ENCODE results near the gene VMP1. TPM values are rescaled to one million over a fixed set of nuclear protein-coding genes. Genes with fewer than 3 reads are reported as not detected.

The VMP1 gene
- total and polyA plus RNA-seq, 4 experiments from 2014 or later = 52.9 to 113 (median 93.5) TPM

DNA sequence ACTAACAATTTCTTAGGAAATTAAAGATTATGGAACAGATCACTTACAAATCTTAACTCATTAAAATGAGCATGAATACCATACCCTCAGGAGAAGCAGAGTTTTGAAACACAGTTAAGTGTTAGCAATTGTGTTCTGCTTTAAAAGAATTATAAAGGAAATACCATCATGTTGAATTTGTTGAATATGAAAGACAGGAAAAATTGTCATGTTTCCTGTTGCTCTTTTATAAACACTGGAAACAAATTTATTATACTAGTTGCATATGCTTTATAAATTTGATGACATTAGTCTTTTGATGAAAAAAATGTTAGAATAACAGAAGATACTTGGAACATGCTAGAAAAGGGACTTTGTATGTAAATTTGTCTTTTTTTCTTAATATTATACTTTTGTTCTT is 59.7 kb downstream of the VMP1 start:
- DNase-seq = no peak
- no peak overlapping the region for H3K27ac Mint-ChIP-seq
- Histone ChIP-seq H3K27me3 (ENCODE audit: insufficient read depth, low read length) (no peaks in the 10 kb centered on the region), H3K9me3 (ENCODE audit: control insufficient read depth in 1 of 2, low read length in 2 of 2) (no peaks in the 10 kb centered on the region), H3K4me3 (ENCODE audit: low read length in 2 of 2) (no peak overlapping the region), H3K27ac (ENCODE audit: low read depth, low read length) (no peak overlapping the region), H3K36me3 (ENCODE audit: insufficient read depth, low read length) (no peaks in the 10 kb centered on the region), H3K4me1 (ENCODE audit: insufficient read depth, low read length) (peaks cover 9% of the 10 kb centered on the region)
- H3K9me3 Mint-ChIP-seq = no peaks in the 10 kb centered on the region
- no peaks in the 10 kb centered on the region for H3K27me3 Mint-ChIP-seq
- peaks cover 12 to 20% of the 10 kb centered on the region in 2 donors for H3K36me3 Mint-ChIP-seq
- intact Hi-C loops (cut with micrococcal nuclease) = no loop called here
- peaks cover under 1 to 5% (median 3%) of the 10 kb centered on the region in 4 donors for H3K4me1 Mint-ChIP-seq
- ChIA-PET CTCF (ENCODE audit: partially characterized antibody) (no interaction called here), POLR2A (ENCODE audit: partially characterized antibody) (no interaction called here)
- no peak overlapping the region for H3K4me3 Mint-ChIP-seq

- Histone ChIP-seq H3K36me3 (ENCODE audit: insufficient read depth, low read length) (peaks cover 6% of the 10 kb centered on the region), H3K27ac (ENCODE audit: low read depth, low read length) (no peak overlapping the region), H3K27me3 (ENCODE audit: insufficient read depth, low read length) (no peaks in the 10 kb centered on the region), H3K4me3 (ENCODE audit: low read length in 2 of 2) (no peak overlapping the region), H3K4me1 (ENCODE audit: insufficient read depth, low read length) (no peaks in the 10 kb centered on the region), H3K9me3 (ENCODE audit: control insufficient read depth in 1 of 2, low read length in 2 of 2) (no peaks in the 10 kb centered on the region)
- no peak overlapping the region for H3K27ac Mint-ChIP-seq
- no peaks in the 10 kb centered on the region for H3K4me1 Mint-ChIP-seq
- H3K36me3 Mint-ChIP-seq = peaks cover 20 to 34% of the 10 kb centered on the region in 2 donors
- intact Hi-C loops (cut with micrococcal nuclease) = no loop called here
- no peak for DNase-seq
- ChIA-PET POLR2A (ENCODE audit: partially characterized antibody) (interaction anchor here (1.2 kb wide), 1 partner anchor 58 kb away, joined by 4 read pairs; no protein-coding TSS in a partner anchor), CTCF (ENCODE audit: partially characterized antibody) (no interaction called here)
- H3K27me3 Mint-ChIP-seq = no peaks in the 10 kb centered on the region
- no peak overlapping the region for H3K4me3 Mint-ChIP-seq
- no peaks in the 10 kb centered on the region for H3K9me3 Mint-ChIP-seq
Observed at GRCh38 chr17:59769887-59770286, 62.4 kb downstream of the VMP1 start.

DNA sequence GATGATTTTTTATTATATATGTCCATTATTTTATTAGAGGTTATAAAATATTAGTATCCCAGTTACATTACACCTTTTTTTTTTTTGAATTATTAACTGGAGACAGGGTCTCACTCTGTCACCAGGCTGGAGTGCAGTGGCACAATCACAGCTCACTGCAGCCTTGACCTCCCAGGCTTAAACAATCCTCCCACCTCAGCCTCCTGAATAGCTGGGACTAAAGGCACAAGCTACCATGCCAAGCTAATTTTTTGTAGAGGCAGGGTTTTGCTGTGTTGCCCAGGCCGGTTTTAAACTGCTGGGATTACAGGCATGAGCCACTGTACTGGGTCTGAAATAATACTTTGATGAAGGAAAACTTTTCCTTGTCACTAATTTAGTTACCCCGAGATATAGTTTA is 63.6 kb downstream of the VMP1 start:
- POLR2A ChIA-PET (ENCODE audit: partially characterized antibody) = interaction anchor here (1.0 to 1.1 kb wide), 2 partner anchors 9 to 12 kb away, joined by 4 to 7 read pairs; no protein-coding TSS in a partner anchor
- intact Hi-C loops (cut with micrococcal nuclease) = no loop called here
- Mint-ChIP-seq H3K9me3 (no peaks in the 10 kb centered on the region), H3K4me1 (no peaks in the 10 kb centered on the region), H3K27me3 (no peaks in the 10 kb centered on the region), H3K4me3 (no peak overlapping the region), H3K36me3 (peaks cover 22 to 37% of the 10 kb centered on the region in 2 donors), H3K27ac (peak overlapping the region in 1 of 7 donors; percentile 43)
- Histone ChIP-seq H3K27me3 (ENCODE audit: insufficient read depth, low read length) (no peaks in the 10 kb centered on the region), H3K4me1 (ENCODE audit: insufficient read depth, low read length) (no peaks in the 10 kb centered on the region), H3K36me3 (ENCODE audit: insufficient read depth, low read length) (peaks cover 6% of the 10 kb centered on the region), H3K9me3 (ENCODE audit: control insufficient read depth in 1 of 2, low read length in 2 of 2) (no peaks in the 10 kb centered on the region), H3K4me3 (ENCODE audit: low read length in 2 of 2) (no peak overlapping the region), H3K27ac (ENCODE audit: low read depth, low read length) (no peak overlapping the region)
- CTCF ChIA-PET (ENCODE audit: partially characterized antibody) = interaction anchor here (2.0 kb wide), 1 partner anchor 17 kb away, joined by 14 read pairs; no protein-coding TSS in a partner anchor
- no peak for DNase-seq

- H3K27me3 Mint-ChIP-seq = no peaks in the 10 kb centered on the region
- peaks cover 11 to 20% (median 13%) of the 10 kb centered on the region in 4 donors for H3K4me1 Mint-ChIP-seq
- no peak overlapping the region for H3K4me3 Mint-ChIP-seq
- intact Hi-C loops (cut with micrococcal nuclease) = no loop called here
- Histone ChIP-seq H3K27ac (ENCODE audit: low read depth, low read length) (no peak overlapping the region), H3K36me3 (ENCODE audit: insufficient read depth, low read length) (peaks cover 6% of the 10 kb centered on the region), H3K4me1 (ENCODE audit: insufficient read depth, low read length) (peaks cover 12% of the 10 kb centered on the region), H3K4me3 (ENCODE audit: low read length in 2 of 2) (no peak overlapping the region), H3K27me3 (ENCODE audit: insufficient read depth, low read length) (no peaks in the 10 kb centered on the region), H3K9me3 (ENCODE audit: control insufficient read depth in 1 of 2, low read length in 2 of 2) (no peaks in the 10 kb centered on the region)
- ChIA-PET POLR2A (ENCODE audit: partially characterized antibody) (interaction anchor here (0.8 to 1.2 kb wide), 2 partner anchors 11 to 84 kb away, joined by 3 to 4 read pairs; no protein-coding TSS in a partner anchor), CTCF (ENCODE audit: partially characterized antibody) (interaction anchor here (1.0 to 1.2 kb wide), 2 partner anchors 11 to 63 kb away, joined by 3 read pairs; no protein-coding TSS in a partner anchor)
- H3K36me3 Mint-ChIP-seq = peaks cover 39 to 50% of the 10 kb centered on the region in 2 donors
- peak overlapping the region in 2 of 7 donors; percentile 41 to 65 for H3K27ac Mint-ChIP-seq
- peaks cover 0 to 6% (median 4%) of the 10 kb centered on the region in 8 donors for H3K9me3 Mint-ChIP-seq
- DNase-seq = no peak
Observed at GRCh38 chr17:59775786-59776350, 68.4 kb downstream of the VMP1 start.

DNA sequence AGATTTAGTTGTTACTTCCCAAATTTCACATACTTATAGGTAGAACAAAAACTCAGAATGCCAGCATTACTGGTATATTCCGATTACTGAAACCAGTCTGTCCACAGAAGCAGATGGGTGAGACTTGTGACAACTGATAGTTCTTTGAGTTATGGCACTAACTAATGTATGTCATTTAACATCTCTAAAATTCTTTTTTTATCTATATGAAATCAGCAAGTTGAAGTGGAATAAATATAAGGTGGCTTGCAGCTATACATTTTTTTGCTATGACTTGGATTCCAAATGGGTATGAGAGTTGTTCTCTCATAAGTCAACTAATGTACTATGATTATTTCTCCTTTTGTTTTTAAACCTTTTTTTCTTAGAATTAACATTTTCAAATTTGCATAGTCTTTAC is 69.1 kb downstream of the VMP1 start:
- Mint-ChIP-seq H3K27me3 (no peaks in the 10 kb centered on the region), H3K4me3 (no peak overlapping the region), H3K36me3 (peaks cover 39 to 50% of the 10 kb centered on the region in 2 donors), H3K4me1 (peaks cover 11 to 20% (median 14%) of the 10 kb centered on the region in 4 donors), H3K27ac (peak overlapping the region in 2 of 7 donors; percentile 9 to 70), H3K9me3 (peaks cover 0 to 6% (median 4%) of the 10 kb centered on the region in 8 donors)
- intact Hi-C loops (cut with micrococcal nuclease) = no loop called here
- Histone ChIP-seq H3K4me3 (ENCODE audit: low read length in 2 of 2) (no peak overlapping the region), H3K4me1 (ENCODE audit: insufficient read depth, low read length) (peaks cover 12% of the 10 kb centered on the region), H3K27me3 (ENCODE audit: insufficient read depth, low read length) (no peaks in the 10 kb centered on the region), H3K9me3 (ENCODE audit: control insufficient read depth in 1 of 2, low read length in 2 of 2) (no peaks in the 10 kb centered on the region), H3K36me3 (ENCODE audit: insufficient read depth, low read length) (peaks cover 6% of the 10 kb centered on the region), H3K27ac (ENCODE audit: low read depth, low read length) (no peak overlapping the region)
- CTCF ChIA-PET (ENCODE audit: partially characterized antibody) = no interaction called here
- DNase-seq = no peak
- POLR2A ChIA-PET (ENCODE audit: partially characterized antibody) = interaction anchor here (0.8 kb wide), 1 partner anchor 83 kb away, joined by 3 read pairs; no protein-coding TSS in a partner anchor

GRCh38 chr17:59777033-59777432 is 69.6 kb downstream of the VMP1 start:
- ChIA-PET POLR2A (ENCODE audit: partially characterized antibody) (no interaction called here), CTCF (ENCODE audit: partially characterized antibody) (interaction anchor here (0.7 kb wide), 1 partner anchor 23 kb away, joined by 3 read pairs; no protein-coding TSS in a partner anchor)
- H3K36me3 Mint-ChIP-seq = peaks cover 39 to 50% of the 10 kb centered on the region in 2 donors
- H3K4me1 Mint-ChIP-seq = peaks cover 11 to 20% (median 14%) of the 10 kb centered on the region in 4 donors
- Histone ChIP-seq H3K27ac (ENCODE audit: low read depth, low read length) (no peak overlapping the region), H3K27me3 (ENCODE audit: insufficient read depth, low read length) (no peaks in the 10 kb centered on the region), H3K4me1 (ENCODE audit: insufficient read depth, low read length) (peaks cover 16% of the 10 kb centered on the region), H3K36me3 (ENCODE audit: insufficient read depth, low read length) (peaks cover 6% of the 10 kb centered on the region), H3K9me3 (ENCODE audit: control insufficient read depth in 1 of 2, low read length in 2 of 2) (no peaks in the 10 kb centered on the region), H3K4me3 (ENCODE audit: low read length in 2 of 2) (no peak overlapping the region)
- DNase-seq = no peak
- intact Hi-C loops (cut with micrococcal nuclease) = no loop called here
- H3K27me3 Mint-ChIP-seq = no peaks in the 10 kb centered on the region
- H3K27ac Mint-ChIP-seq = peak overlapping the region in 2 of 7 donors; percentile 9 to 70
- H3K9me3 Mint-ChIP-seq = peaks cover 0 to 6% (median 4%) of the 10 kb centered on the region in 8 donors
- H3K4me3 Mint-ChIP-seq = no peak overlapping the region

DNA sequence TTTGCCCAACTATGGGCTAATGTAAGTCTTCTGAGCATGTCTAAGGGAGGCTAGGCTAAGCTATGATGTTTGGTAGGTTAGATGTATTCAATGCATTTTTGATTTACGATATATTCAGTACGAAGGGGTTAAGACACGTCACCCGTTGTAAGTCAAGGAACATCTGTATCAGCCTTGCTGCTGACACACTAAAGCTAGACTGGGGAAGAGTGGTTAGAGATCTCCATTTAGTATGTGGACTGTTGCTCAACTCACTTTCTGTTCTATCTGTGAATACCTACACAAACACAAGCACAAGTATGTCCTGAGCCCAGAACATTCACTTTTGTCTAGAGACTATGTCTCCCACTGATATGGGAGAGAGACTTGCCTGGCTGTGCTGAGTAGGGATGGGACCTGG is 71.5 kb downstream of the VMP1 start:
- Histone ChIP-seq H3K27me3 (ENCODE audit: insufficient read depth, low read length) (no peaks in the 10 kb centered on the region), H3K4me1 (ENCODE audit: insufficient read depth, low read length) (peaks cover 33% of the 10 kb centered on the region), H3K9me3 (ENCODE audit: control insufficient read depth in 1 of 2, low read length in 2 of 2) (no peaks in the 10 kb centered on the region), H3K4me3 (ENCODE audit: low read length in 2 of 2) (no peak overlapping the region), H3K36me3 (ENCODE audit: insufficient read depth, low read length) (peaks cover 6% of the 10 kb centered on the region), H3K27ac (ENCODE audit: low read depth, low read length) (no peak overlapping the region)
- CTCF ChIA-PET (ENCODE audit: partially characterized antibody) = interaction anchor here (1.1 to 1.8 kb wide), 2 partner anchors 26 to 80 kb away, joined by 5 to 11 read pairs; no protein-coding TSS in a partner anchor
- H3K9me3 Mint-ChIP-seq = peaks cover 0 to 6% (median 4%) of the 10 kb centered on the region in 8 donors
- peaks cover 24 to 37% (median 29%) of the 10 kb centered on the region in 4 donors for H3K4me1 Mint-ChIP-seq
- H3K27me3 Mint-ChIP-seq = no peaks in the 10 kb centered on the region
- H3K4me3 Mint-ChIP-seq = peak overlapping the region in 2 of 8 donors; percentile 4 to 10
- intact Hi-C loops (cut with micrococcal nuclease) = no loop called here
- peaks cover 35 to 48% of the 10 kb centered on the region in 2 donors for H3K36me3 Mint-ChIP-seq
- POLR2A ChIA-PET (ENCODE audit: partially characterized antibody) = interaction anchor here (0.6 to 12.2 kb wide), 3 partner anchors 25 to 67 kb away, joined by 4 to 365 read pairs (median 4); no protein-coding TSS in a partner anchor
- peak overlapping the region; percentile 30 to 88 (median 76) for H3K27ac Mint-ChIP-seq
- DNase-seq = no peak

Data from CD4-positive, alpha-beta memory T cell (primary cell).